ENCODE measurements around the gene BSG.
"Not testable (repeated sequence)": the region's sequence is repeated elsewhere in the genome, so short reads cannot be mapped to it uniquely, and the experiment has no call there.

Gene BSG

DNA sequence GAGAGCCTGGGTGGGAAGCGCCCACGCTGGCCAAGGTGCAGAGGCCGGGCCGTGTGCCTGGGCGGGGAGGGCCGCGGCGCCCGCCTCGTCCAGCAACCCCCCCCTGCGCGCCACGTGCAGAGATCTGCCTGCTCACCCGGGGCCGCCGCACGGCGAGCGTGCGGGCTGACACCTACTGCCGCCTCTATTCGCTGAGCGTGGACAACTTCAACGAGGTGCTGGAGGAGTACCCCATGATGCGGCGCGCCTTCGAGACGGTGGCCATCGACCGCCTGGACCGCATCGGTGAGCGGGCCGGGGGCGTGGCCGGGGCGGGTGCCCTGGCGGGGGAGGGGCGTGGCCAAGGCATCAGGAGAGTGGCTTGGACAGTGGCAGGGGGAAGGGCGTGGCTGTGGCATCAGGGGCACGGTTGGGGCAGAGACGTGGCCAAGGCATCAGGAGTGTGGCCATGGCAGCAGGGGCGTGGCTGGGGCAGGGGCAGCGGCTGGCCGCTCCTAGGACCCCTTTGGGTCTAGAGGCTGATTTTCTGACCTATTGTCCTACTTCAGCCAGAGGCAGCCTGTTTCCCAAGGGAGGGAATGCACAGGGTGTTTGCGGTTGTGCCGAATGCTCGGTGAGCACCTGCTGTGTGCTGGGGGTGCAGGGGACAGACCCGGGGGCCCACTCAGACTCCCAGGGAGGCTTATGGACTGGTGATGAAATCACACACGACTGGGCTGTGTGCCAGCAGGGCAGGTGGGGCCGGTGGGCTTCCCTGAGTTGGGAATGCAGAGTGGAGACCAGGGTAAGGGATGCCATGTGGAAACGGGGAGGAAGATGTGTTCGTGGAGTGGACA, 41.6 kb downstream of the BSG start:
- DNase-seq: no peak
- in situ Hi-C loops (cut with HindIII; ENCODE audit: low pct_ligation_motif_present, low pct_unique_long_range_greater_than_20kb, low sequenced_read_pairs): no loop called here

GRCh38 chr19:615619-616018, 43.2 kb downstream of the BSG start:
- no peak for DNase-seq
- in situ Hi-C loops (cut with HindIII; ENCODE audit: low pct_ligation_motif_present, low pct_unique_long_range_greater_than_20kb, low sequenced_read_pairs): no loop called here

DNA sequence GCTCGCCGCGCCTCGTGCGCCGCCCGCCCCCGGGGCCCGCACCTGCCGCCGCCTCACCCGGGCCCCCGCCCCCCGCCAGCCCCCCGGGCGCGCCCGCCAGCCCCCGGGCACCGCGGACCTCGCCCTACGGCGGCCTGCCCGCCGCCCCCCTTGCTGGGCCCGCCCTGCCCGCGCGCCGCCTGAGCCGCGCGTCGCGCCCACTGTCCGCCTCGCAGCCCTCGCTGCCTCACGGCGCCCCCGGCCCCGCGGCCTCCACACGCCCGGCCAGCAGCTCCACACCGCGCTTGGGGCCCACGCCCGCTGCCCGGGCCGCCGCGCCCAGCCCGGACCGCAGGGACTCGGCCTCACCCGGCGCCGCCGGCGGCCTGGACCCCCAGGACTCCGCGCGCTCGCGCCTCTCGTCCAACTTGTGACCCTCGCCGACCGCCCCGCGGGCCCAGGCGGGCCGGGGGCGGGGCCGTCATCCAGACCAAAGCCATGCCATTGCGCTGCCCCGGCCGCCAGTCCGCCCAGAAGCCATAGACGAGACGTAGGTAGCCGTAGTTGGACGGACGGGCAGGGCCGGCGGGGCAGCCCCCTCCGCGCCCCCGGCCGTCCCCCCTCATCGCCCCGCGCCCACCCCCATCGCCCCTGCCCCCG, 43.8 kb downstream of the BSG start:
- no peak for DNase-seq
- in situ Hi-C loops (cut with HindIII; ENCODE audit: low pct_ligation_motif_present, low pct_unique_long_range_greater_than_20kb, low sequenced_read_pairs): no loop called here

- in situ Hi-C loops (cut with HindIII; ENCODE audit: low pct_ligation_motif_present, low pct_unique_long_range_greater_than_20kb, low sequenced_read_pairs): no loop called here
- no peak for DNase-seq
These were observed 44.5 kb downstream of the BSG start for GRCh38 chr19:616747-617526.

GRCh38 chr19:617551-618246, 45.3 kb downstream of the BSG start:
- in situ Hi-C loops (cut with HindIII; ENCODE audit: low pct_ligation_motif_present, low pct_unique_long_range_greater_than_20kb, low sequenced_read_pairs): no loop called here

GRCh38 chr19:618247-618619, 45.8 kb downstream of the BSG start:
- no peak for DNase-seq
- in situ Hi-C loops (cut with HindIII; ENCODE audit: low pct_ligation_motif_present, low pct_unique_long_range_greater_than_20kb, low sequenced_read_pairs): no loop called here

More at GRCh38 chr19:617551-618246, 45.3 kb downstream of the BSG start:
- no peak for DNase-seq

GRCh38 chr19:618674-619285, 46.4 kb downstream of the BSG start:
- in situ Hi-C loops (cut with HindIII; ENCODE audit: low pct_ligation_motif_present, low pct_unique_long_range_greater_than_20kb, low sequenced_read_pairs): no loop called here

DNA sequence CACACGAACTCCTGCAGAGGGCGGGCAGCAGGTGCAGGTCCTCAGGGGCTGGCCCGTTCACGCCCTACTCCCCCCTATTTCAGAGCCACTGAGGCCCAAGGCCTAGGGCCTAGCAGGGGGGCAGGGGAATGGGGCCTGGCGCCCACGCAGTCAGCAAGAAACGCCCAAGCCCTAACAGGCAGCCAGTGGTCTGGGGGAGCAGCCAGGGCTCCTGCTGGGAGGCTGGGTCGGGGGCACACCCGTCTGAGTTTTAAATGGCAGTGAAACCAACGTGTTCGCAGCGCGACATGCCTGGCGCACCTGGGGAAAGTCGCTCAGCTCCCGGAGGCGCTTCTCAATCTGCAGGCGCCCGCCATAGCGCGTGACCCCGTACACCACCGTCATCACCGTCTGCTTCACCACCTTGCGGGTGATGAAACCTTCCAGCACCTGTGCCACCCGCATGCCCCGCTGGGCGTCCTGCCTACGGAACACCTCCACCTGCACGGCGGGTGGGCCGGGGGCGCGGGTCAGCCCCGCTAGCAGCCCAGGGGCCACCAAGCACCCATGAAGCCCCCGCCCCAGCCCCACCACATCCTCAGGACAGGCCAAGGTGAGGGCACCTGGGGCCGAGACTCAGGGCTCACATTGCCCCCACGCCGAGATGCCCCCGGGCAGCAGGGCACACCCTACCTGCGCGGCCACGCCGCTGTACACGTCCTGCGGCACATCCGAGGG, 47.0 kb downstream of the BSG start:
- DNase-seq: no peak
- in situ Hi-C loops (cut with HindIII; ENCODE audit: low pct_ligation_motif_present, low pct_unique_long_range_greater_than_20kb, low sequenced_read_pairs): no loop called here

More at GRCh38 chr19:618674-619285, 46.4 kb downstream of the BSG start:
- DNase-seq: no peak

DNA sequence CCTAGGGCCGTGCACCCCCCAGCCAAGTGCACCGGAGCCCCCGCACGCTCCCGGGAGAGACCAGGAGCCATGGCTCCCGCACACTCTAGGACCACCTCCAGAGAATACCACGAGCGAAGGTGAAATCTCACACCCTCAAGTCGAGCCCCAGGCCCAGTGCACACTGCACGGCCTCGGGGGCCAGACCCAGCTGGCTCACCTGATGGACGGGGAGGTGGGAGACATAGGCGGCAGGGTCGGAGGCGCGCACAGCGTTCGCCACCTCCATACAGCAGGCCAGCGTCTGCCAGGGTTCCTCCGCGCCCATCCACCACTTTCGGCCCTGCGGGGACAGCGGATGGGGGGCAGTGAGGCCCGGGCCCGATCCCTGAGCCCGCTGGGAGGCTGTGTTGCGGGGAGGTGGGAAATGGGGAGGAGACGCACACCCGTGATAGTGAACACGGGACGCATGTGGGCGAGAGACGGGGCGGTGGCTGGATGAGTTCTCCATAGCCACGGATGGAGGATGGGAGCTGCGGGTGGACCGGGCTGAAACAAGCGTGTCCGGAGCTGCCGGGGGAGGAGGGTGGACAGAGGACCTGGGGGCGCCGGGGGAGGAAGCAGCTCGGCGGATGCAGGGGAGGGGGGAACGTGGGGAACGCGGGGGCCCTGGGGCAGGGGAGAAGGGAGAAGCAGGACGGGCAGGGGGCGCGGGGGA, 47.9 kb downstream of the BSG start:
- in situ Hi-C loops (cut with HindIII; ENCODE audit: low pct_ligation_motif_present, low pct_unique_long_range_greater_than_20kb, low sequenced_read_pairs): no loop called here
- no peak for DNase-seq

GRCh38 chr19:621191-621590, 48.8 kb downstream of the BSG start:
- DNase-seq; in situ Hi-C loops (cut with HindIII; ENCODE audit: low pct_ligation_motif_present, low pct_unique_long_range_greater_than_20kb, low sequenced_read_pairs): not testable (repeated sequence)

DNA sequence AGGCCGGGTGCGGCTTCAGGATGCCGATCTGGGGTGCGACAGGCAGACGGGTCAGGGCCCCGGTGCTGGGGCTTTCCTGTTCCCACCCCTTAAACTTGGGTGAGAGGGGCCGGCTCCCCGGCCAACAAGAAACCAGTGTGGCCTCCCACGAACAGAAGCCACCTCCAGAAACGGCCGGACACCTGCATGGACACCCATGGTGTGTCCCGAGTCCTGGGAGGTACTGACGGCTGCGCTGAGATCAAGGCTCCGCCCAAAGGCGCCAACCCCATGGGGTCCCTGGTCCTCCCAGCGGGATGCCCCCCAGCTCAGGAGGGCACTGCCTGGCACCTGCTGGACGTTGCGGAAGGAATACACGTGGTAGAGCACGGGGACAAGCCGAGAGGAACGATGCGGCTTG, 49.4 kb downstream of the BSG start:
- in situ Hi-C loops (cut with HindIII; ENCODE audit: low pct_ligation_motif_present, low pct_unique_long_range_greater_than_20kb, low sequenced_read_pairs): no loop called here
- no peak for DNase-seq

DNA sequence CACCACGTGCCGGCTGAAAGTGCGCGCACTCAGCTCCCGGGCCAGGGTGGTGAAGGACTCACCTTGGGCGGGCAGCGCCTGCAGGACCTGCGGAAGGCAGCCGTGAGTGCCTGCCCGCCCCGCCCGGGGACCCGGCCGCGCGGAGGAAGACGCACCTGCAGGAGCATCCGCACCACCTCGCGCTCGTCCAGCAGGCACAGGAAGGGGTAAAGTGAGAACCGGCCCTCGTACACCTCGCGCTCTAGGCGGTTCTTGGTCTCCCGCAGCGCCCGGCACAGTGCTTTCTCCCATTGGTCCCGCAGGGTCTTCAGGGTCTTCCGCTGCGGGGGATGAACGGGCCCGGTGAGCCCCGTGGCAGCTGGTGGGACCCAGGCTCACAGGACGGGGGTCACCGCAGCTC, 50.3 kb downstream of the BSG start:
- in situ Hi-C loops (cut with HindIII; ENCODE audit: low pct_ligation_motif_present, low pct_unique_long_range_greater_than_20kb, low sequenced_read_pairs): no loop called here
- no peak for DNase-seq

GRCh38 chr19:623175-623916, 51.0 kb downstream of the BSG start:
- DNase-seq: no peak
- in situ Hi-C loops (cut with HindIII; ENCODE audit: low pct_ligation_motif_present, low pct_unique_long_range_greater_than_20kb, low sequenced_read_pairs): no loop called here

GRCh38 chr19:623974-624373, 51.6 kb downstream of the BSG start:
- DNase-seq: peak; percentile 72
- in situ Hi-C loops (cut with HindIII; ENCODE audit: low pct_ligation_motif_present, low pct_unique_long_range_greater_than_20kb, low sequenced_read_pairs): no loop called here

DNA sequence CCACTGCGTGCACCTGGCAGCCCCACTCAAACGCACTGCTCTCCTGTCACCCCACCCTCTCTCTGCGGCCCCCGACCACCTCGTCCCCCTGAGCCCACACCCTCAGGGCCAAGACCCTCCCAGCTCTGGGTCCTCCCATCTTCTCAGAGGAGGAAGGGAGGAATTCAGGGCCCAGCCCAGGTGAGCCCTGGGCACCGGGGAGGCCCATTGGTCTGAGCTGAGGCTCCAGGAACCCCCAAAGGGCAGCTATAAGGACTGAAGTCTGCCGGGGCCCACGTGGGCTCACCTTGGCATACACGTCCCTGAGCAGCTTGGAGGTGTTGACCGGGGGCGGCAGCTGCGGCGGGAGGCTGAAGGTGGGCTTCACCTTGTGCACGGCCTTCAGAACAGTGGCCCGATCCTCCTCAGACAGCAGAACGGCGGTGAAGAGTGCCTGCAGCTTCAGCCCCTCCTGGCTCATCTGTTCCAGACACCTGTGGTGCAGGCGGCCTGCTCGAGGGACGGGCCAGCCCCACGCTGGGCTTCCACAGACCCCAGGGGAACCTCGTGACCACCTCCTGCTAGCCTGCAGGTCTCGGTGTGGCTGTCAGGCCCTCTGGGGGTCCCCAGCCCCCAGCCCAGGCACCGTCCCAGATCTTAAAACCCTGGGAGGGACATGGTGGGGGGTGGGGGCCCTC, 52.2 kb downstream of the BSG start:
- DNase-seq: no peak
- in situ Hi-C loops (cut with HindIII; ENCODE audit: low pct_ligation_motif_present, low pct_unique_long_range_greater_than_20kb, low sequenced_read_pairs): no loop called here

DNA sequence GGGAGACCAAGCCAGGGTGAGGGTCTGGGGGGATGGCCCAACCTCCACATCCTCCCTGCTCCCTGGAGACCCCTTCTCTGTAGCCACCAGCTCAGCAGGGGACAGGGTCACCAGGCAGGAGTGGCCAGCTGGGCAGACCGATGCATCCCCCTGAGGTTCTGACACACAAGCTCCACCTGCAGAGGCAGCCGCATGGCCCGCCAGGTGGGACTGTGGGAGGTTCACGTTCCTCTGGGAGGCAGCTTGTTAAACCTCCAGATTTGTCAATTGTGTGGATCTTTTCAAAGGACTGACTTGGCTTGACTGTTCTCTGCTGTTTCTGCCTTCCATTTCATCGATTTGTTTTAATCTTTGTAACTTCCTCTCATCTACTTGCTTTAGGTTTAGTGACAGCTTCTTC, 52.9 kb downstream of the BSG start:
- in situ Hi-C loops (cut with HindIII; ENCODE audit: low pct_ligation_motif_present, low pct_unique_long_range_greater_than_20kb, low sequenced_read_pairs): no loop called here
- DNase-seq: no peak

All from ACHN (cell line).